CD4-positive, alpha-beta T cell treated with Interleukin-2 at 100 ng/mL for 4 hours (primary cell): Measurements from ENCODE around the gene AASDH.

Source experiments
- DNase-seq: peaks from one replicate; pipeline ENCODE4 v3.0.0-alpha.2; 2020; ENCODE audit warnings: low spot score

AASDH gene

GRCh38 chr4:56315543-56315942 lies 71.7 kb downstream of the AASDH start:
- DNase-seq: no peak

- DNase-seq: no peak
These were observed 72.2 kb downstream of the AASDH start for GRCh38 chr4:56315041-56315440.

- DNase-seq: no peak
These were observed 72.9 kb downstream of the AASDH start for GRCh38 chr4:56314207-56314915.

- DNase-seq: no peak
These were observed 74.2 kb downstream of the AASDH start for GRCh38 chr4:56313132-56313531.

GRCh38 chr4:56311299-56311975 lies 75.9 kb downstream of the AASDH start:
- DNase-seq: no peak

- DNase-seq: no peak
These were observed 76.7 kb downstream of the AASDH start for GRCh38 chr4:56310401-56311125.

GRCh38 chr4:56308384-56308783 lies 78.9 kb downstream of the AASDH start:
- no peak for DNase-seq

GRCh38 chr4:56307423-56307822 lies 79.9 kb downstream of the AASDH start:
- no peak for DNase-seq

- no peak for DNase-seq
These were observed 81.9 kb downstream of the AASDH start for GRCh38 chr4:56305390-56305789.

- DNase-seq: no peak
These were observed 83.4 kb downstream of the AASDH start for GRCh38 chr4:56303921-56304320.

GRCh38 chr4:56302760-56303159 lies 84.5 kb downstream of the AASDH start:
- no peak for DNase-seq

GRCh38 chr4:56301997-56302496 lies 85.2 kb downstream of the AASDH start:
- no peak for DNase-seq

GRCh38 chr4:56301181-56301996 lies 85.9 kb downstream of the AASDH start:
- peak; percentile 60 for DNase-seq

GRCh38 chr4:56298236-56298635 lies 89.1 kb downstream of the AASDH start:
- no peak for DNase-seq

- no peak for DNase-seq
These were observed 89.5 kb downstream of the AASDH start for GRCh38 chr4:56297776-56298175.

GRCh38 chr4:56296526-56296925 lies 90.8 kb downstream of the AASDH start:
- DNase-seq: no peak

- DNase-seq: no peak
These were observed 94.2 kb downstream of the AASDH start for GRCh38 chr4:56293121-56293520.

- no peak for DNase-seq
These were observed 97.4 kb downstream of the AASDH start for GRCh38 chr4:56289934-56290333.

GRCh38 chr4:56288663-56289062 lies 98.6 kb downstream of the AASDH start:
- no peak for DNase-seq
